Natural killer cell (primary cell): Measurements from ENCODE around the gene SLC17A2. TPM values are rescaled to one million over a fixed set of nuclear protein-coding genes. Genes with fewer than 3 reads are reported as not detected.
A peak's percentile ranks its signal among the peaks of the same experiment; 100 is the strongest.

Source experiments
- ATAC-seq, 3 donors: fragments of 150-1000 bp in 2 of 3; fragments of 200-7000 bp in 1 of 3; cut with Tn5 transposase; 1 replicate in 1 of 3; 2 replicates in 2 of 3; pipeline ENCODE4 v1.10.0; 2021; ENCODE audit warnings: mild to moderate bottlenecking in 2 of 3, moderate library complexity in 2 of 3
- DNase-seq, 2 donors: peaks; one replicate each; pipeline versions ENCODE4 v3.0.0 to v3.0.0-alpha.2; 2013 to 2021; ENCODE audit warnings: mixed read lengths in 1 of 2
- H3K27ac ChIP-seq: one replicate; pipeline ENCODE4 v1.5.1; 2013; ENCODE audit warnings: mild to moderate bottlenecking, low read length
- H3K27me3 ChIP-seq: one replicate; pipeline ENCODE4 v1.6.1; 2013; ENCODE audit warnings: low read length; ENCODE audit not compliant: control insufficient read depth, insufficient read depth
- H3K36me3 ChIP-seq: one replicate; pipeline ENCODE4 v1.6.1; 2013; ENCODE audit warnings: low read length; ENCODE audit not compliant: control insufficient read depth, insufficient read depth
- H3K4me1 ChIP-seq: one replicate; pipeline ENCODE4 v1.6.1; 2013; ENCODE audit warnings: low read length; ENCODE audit not compliant: control insufficient read depth, insufficient read depth
- H3K4me3 ChIP-seq: one replicate; pipeline ENCODE4 v1.5.1; 2013; ENCODE audit warnings: low read length
- H3K9me3 ChIP-seq: one replicate; pipeline ENCODE4 v1.6.1; 2013; ENCODE audit warnings: low read length; ENCODE audit not compliant: control insufficient read depth, insufficient read depth
- H3K27ac Mint-ChIP-seq, 2 donors: one replicate each; pipeline ENCODE4 v1.8.0; 2022; ENCODE audit warnings: mild to moderate bottlenecking in 2 of 2, mixed read lengths in 2 of 2, moderate library complexity in 1 of 2
- H3K27me3 Mint-ChIP-seq, 2 donors: one replicate each; pipeline ENCODE4 v1.8.0; 2022; ENCODE audit warnings: low read depth in 2 of 2, mixed read lengths in 2 of 2
- H3K36me3 Mint-ChIP-seq: one replicate; pipeline ENCODE4 v1.8.0; 2022; ENCODE audit warnings: mixed read lengths
- H3K4me1 Mint-ChIP-seq, 2 donors: one replicate each; pipeline ENCODE4 v1.8.0; 2022; ENCODE audit warnings: mixed read lengths in 2 of 2
- H3K4me3 Mint-ChIP-seq: one replicate; pipeline ENCODE4 v1.8.0; 2022; ENCODE audit warnings: mild to moderate bottlenecking, moderate library complexity, mixed read lengths
- H3K9me3 Mint-ChIP-seq, 2 donors: one replicate each; pipeline ENCODE4 v1.8.0; 2022; ENCODE audit warnings: mixed read lengths in 2 of 2
- CTCF ChIP-seq: fragments of 200-600 bp; IDR thresholded peaks from one replicate; pipeline ENCODE4 v1.8.0; 2022; ENCODE audit warnings: antibody characterized with exemption
- WGBS: methylation state at CpG from one replicate; pipeline ENCODE4 v1.1.7; 2013; ENCODE audit warnings: missing lambda C conversion rate; ENCODE audit not compliant: insufficient coverage; 5-methylcytosine and 5-hydroxymethylcytosine counted together
- intact Hi-C: fragments of 100-400 bp; cut with micrococcal nuclease; formaldehyde crosslinking; loops from one replicate; pipeline ENCODE4 v1.14.2; 2022
- total RNA-seq, 4 donors: library from RNA; stranded (reverse); fragments of 120-200 nt in 1 of 4; gene quantifications; one replicate each; pipeline versions ENCODE4 v1.2.3 to v1.2.4, GENCODE V29; 2013 to 2022

Gene SLC17A2
- total RNA-seq, result not detected
- not detected for total RNA-seq (2013)

GRCh38 chr6:25930532-25931410 is at the start of gene SLC17A2:
Gene SLC17A2, minus strand, starts transcription at chr6:25930691. Its CDS starts 4,895 bp downstream, at chr6:25925796.
- ATAC-seq, result no peak
- no peaks in the 10 kb centered on the region for H3K9me3 ChIP-seq
- H3K4me1 ChIP-seq, result no peaks in the 10 kb centered on the region
- intact Hi-C loops, result no loop called here
- H3K27me3 Mint-ChIP-seq, result peaks cover 11 to 17% of the 10 kb centered on the region in 2 donors
- no peak within 1 kb of the TSS for H3K27ac ChIP-seq
- H3K27ac Mint-ChIP-seq, result no peak within 1 kb of the TSS
- no peaks in the 10 kb centered on the region for H3K36me3 Mint-ChIP-seq
- no peak for DNase-seq
- H3K4me3 ChIP-seq, result no peak within 1 kb of the TSS
- no peaks in the 10 kb centered on the region for H3K4me1 Mint-ChIP-seq
- no peak for TF ChIP-seq CTCF
- 98% methylated on average over 7 of the region's 9 CpGs for WGBS
- no peak within 1 kb of the TSS for H3K4me3 Mint-ChIP-seq
- H3K36me3 ChIP-seq, result no peaks in the 10 kb centered on the region
- H3K27me3 ChIP-seq, result no peaks in the 10 kb centered on the region
- H3K9me3 Mint-ChIP-seq, result no peaks in the 10 kb centered on the region

GRCh38 chr6:25975923-25976560 is 45.6 kb upstream of the SLC17A2 start:
- no peaks in the 10 kb centered on the region for H3K27me3 Mint-ChIP-seq
- intact Hi-C loops, result no loop called here
- H3K27ac ChIP-seq, result no peak overlapping the region

DNA sequence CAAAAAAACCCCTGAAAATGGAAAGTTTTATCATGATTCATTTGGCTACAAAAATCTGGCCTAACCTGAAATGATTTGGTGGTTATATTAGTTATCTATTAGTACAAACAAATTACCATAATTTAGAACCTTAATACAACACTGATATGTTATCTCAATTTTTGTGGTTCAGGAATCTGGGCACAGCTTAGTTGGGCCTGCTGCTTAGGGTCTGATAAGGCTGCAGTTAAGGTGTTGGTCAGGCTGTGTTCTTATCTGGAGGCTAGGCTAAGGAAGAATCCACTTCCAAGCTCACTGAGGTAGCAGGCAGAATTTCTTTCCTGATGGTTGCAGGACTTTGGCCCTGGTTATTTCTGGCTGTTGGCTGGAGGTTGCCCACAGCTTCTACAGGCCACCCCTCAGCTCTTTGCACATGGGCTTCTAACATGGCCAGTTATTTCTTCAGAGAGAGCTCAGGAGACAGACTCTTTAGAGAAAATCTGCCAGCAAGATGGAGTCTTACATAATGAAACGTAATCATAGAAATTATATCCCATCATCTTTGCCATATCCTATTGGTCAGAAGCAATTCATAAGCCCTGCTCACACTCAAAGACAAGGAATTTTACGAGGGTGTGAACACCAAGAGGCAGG is 43.5 kb upstream of the SLC17A2 start:
- Histone ChIP-seq H3K27ac (no peak overlapping the region), H3K4me1 (no peaks in the 10 kb centered on the region), H3K9me3 (no peaks in the 10 kb centered on the region), H3K27me3 (no peaks in the 10 kb centered on the region), H3K36me3 (peaks cover 96% of the 10 kb centered on the region), H3K4me3 (no peak overlapping the region)
- H3K36me3 Mint-ChIP-seq, result peaks cover 37% of the 10 kb centered on the region
- ATAC-seq, result no peak
- H3K4me3 Mint-ChIP-seq, result no peak overlapping the region
- peak overlapping the region in 1 of 2 donors; percentile 26 for H3K27ac Mint-ChIP-seq
- intact Hi-C loops, result no loop called here
- H3K27me3 Mint-ChIP-seq, result no peaks in the 10 kb centered on the region
- WGBS, result 100% methylated on average over 2 of the region's 2 CpGs
- no peak for DNase-seq
- no peaks in the 10 kb centered on the region for H3K9me3 Mint-ChIP-seq
- no peak for TF ChIP-seq CTCF
- H3K4me1 Mint-ChIP-seq, result peaks cover 24 to 40% of the 10 kb centered on the region in 2 donors

More at GRCh38 chr6:25975923-25976560, 45.6 kb upstream of the SLC17A2 start:
- TF ChIP-seq CTCF, result no peak
- H3K36me3 Mint-ChIP-seq, result peaks cover 22% of the 10 kb centered on the region
- H3K9me3 Mint-ChIP-seq, result no peaks in the 10 kb centered on the region
- no peak for DNase-seq
- Histone ChIP-seq H3K36me3 (peaks cover 93% of the 10 kb centered on the region), H3K9me3 (no peaks in the 10 kb centered on the region), H3K27me3 (no peaks in the 10 kb centered on the region), H3K4me3 (no peak overlapping the region), H3K4me1 (no peaks in the 10 kb centered on the region)
- H3K27ac Mint-ChIP-seq, result no peak overlapping the region
- ATAC-seq, result no peak
- H3K4me3 Mint-ChIP-seq, result no peak overlapping the region
- 95% methylated on average over 4 of the region's 5 CpGs for WGBS
- H3K4me1 Mint-ChIP-seq, result peaks cover 13 to 34% of the 10 kb centered on the region in 2 donors
